GM21447 (cell line): Measurements from ENCODE around the gene UGT1A6.

Experiments used
- ATAC-seq: cut with Tn5 transposase; IDR thresholded peaks from one replicate; pipeline ENCODE4 v1.9.1; 2021; ENCODE audit not compliant: unreplicated experiment

Gene UGT1A6

GRCh38 chr2:233798335-233799086, 105.8 kb downstream of the UGT1A6 start:
- no peak for ATAC-seq

GRCh38 chr2:233799087-233799665, 106.5 kb downstream of the UGT1A6 start:
- no peak for ATAC-seq

GRCh38 chr2:233799716-233800115, 107.0 kb downstream of the UGT1A6 start:
- ATAC-seq, result no peak

- no peak for ATAC-seq
Observed at GRCh38 chr2:233800208-233800607, 107.5 kb downstream of the UGT1A6 start.

GRCh38 chr2:233801357-233802131, 108.9 kb downstream of the UGT1A6 start:
- peak; percentile 53 for ATAC-seq

GRCh38 chr2:233802132-233802815, 109.6 kb downstream of the UGT1A6 start:
- no peak for ATAC-seq

- no peak for ATAC-seq
Observed at GRCh38 chr2:233803292-233803911, 110.7 kb downstream of the UGT1A6 start.

GRCh38 chr2:233803994-233804393, 111.3 kb downstream of the UGT1A6 start:
- ATAC-seq, result no peak

GRCh38 chr2:233807215-233807865, 114.7 kb downstream of the UGT1A6 start:
- ATAC-seq, result no peak

GRCh38 chr2:233807966-233808935, 115.6 kb downstream of the UGT1A6 start:
- no peak for ATAC-seq

GRCh38 chr2:233810385-233810784, 117.7 kb downstream of the UGT1A6 start:
- ATAC-seq, result no peak

- ATAC-seq, result no peak
Observed at GRCh38 chr2:233811087-233811486, 118.4 kb downstream of the UGT1A6 start.

- ATAC-seq, result no peak
Observed at GRCh38 chr2:233811732-233812131, 119.0 kb downstream of the UGT1A6 start.

- no peak for ATAC-seq
Observed at GRCh38 chr2:233813236-233814055, 120.8 kb downstream of the UGT1A6 start.

GRCh38 chr2:233814056-233814835, 121.6 kb downstream of the UGT1A6 start:
- no peak for ATAC-seq

GRCh38 chr2:233815861-233816260, 123.2 kb downstream of the UGT1A6 start:
- ATAC-seq, result no peak

- no peak for ATAC-seq
Observed at GRCh38 chr2:233816334-233816733, 123.6 kb downstream of the UGT1A6 start.

- no peak for ATAC-seq
Observed at GRCh38 chr2:233816771-233817170, 124.1 kb downstream of the UGT1A6 start.
